HepG2 (cell line): ENCODE results near the gene ADARB2. TPM values are rescaled to one million over a fixed set of nuclear protein-coding genes. Genes with fewer than 3 reads are reported as not detected.

Experiments used
- ATAC-seq: fragments of 200-7000 bp; cut with Tn5 transposase; 3 replicates; pipeline ENCODE4 v1.9.1; 2020; ENCODE audit warnings: mild to moderate bottlenecking, moderate library complexity
- BruUV-seq: library from RNA; stranded (reverse); fragments of 400-500 nt; replicated peaks from 2 replicates; lab custom pipeline; 2021; lab: Mats Ljungman, UMichigan
- CTCF ChIA-PET: fragments of 300-600 bp; formaldehyde crosslinking; extraction: SDS; loops from one replicate; lab custom pipeline; 2021; ENCODE audit warnings: low total read pairs, inconsistent platforms, low intra/inter-chr PET ratio; lab: Yijun Ruan, JAX
- POLR2A ChIA-PET: fragments of 350-600 bp; sonication (Branson Sonifier 250); formaldehyde crosslinking; loops from one replicate; lab custom pipeline; 2020; ENCODE audit warnings: antibody characterized with exemption, inconsistent platforms; lab: Yijun Ruan, JAX
- DNase-seq: peaks from one replicate; pipeline ENCODE4 v3.0.0-alpha.2; 2015; ENCODE audit warnings: low spot score
- FAIRE-seq: peaks from 3 replicates; lab custom pipeline; 2011; peaks lifted over from hg19 to GRCh38; lab: Jason Lieb, UNC
- H2AFZ ChIP-seq: one replicate; pipeline ENCODE4 v1.6.1; 2011; ENCODE audit warnings: low read length, inconsistent platforms
- H3K27ac ChIP-seq: fragments of 300-600 bp; 3 replicates; pipeline ENCODE4 v1.8.0; 2011; ENCODE audit warnings: mixed run types, mild to moderate bottlenecking, mixed read lengths, low read length, inconsistent platforms; ENCODE audit not compliant: insufficient read depth; ENCODE audit errors: extremely low read length
- H3K27me3 ChIP-seq, 2 experiments: fragments of 200-600 bp in 1 of 2; 2 replicates in 1 of 2; 3 replicates in 1 of 2; pipeline versions ENCODE4 v1.6.0 to v1.8.0; 2011; ENCODE audit warnings: low read length in 2 of 2, mild to moderate bottlenecking in 2 of 2, moderate library complexity in 2 of 2, inconsistent platforms in 1 of 2; ENCODE audit not compliant: insufficient read depth in 2 of 2, control insufficient read depth in 1 of 2
- H3K36me3 ChIP-seq, 2 experiments: fragments of 200-600 bp in 1 of 2; replicated peaks in 1 of 2; 2 replicates in 1 of 2; 3 replicates in 1 of 2; pipeline versions ENCODE4 v1.5.1 to v1.8.0; 2011; ENCODE audit warnings: low read length in 2 of 2, inconsistent platforms in 1 of 2; ENCODE audit not compliant: insufficient read depth in 2 of 2, control insufficient read depth in 1 of 2
- H3K4me1 ChIP-seq: 2 replicates; pipeline ENCODE4 v1.5.1; 2012; ENCODE audit warnings: low read length, inconsistent platforms; ENCODE audit not compliant: insufficient read depth
- H3K4me2 ChIP-seq: 2 replicates; pipeline ENCODE4 v1.6.0; 2011; ENCODE audit warnings: low read depth, low read length, inconsistent platforms
- H3K4me3 ChIP-seq, 3 experiments: fragments of 200-600 bp in 1 of 3; sonication (generic), shearing (Covaris generic) in 1 of 3; replicated peaks in 1 of 3; 2 replicates each; pipeline ENCODE4 v1.5.1; 2011 to 2016; ENCODE audit warnings: low read length in 3 of 3, inconsistent platforms in 2 of 3, low read depth in 2 of 3, mild to moderate bottlenecking in 2 of 3, control low read depth in 1 of 3, mixed read lengths in 1 of 3; ENCODE audit not compliant: insufficient read depth in 1 of 3
- H3K79me2 ChIP-seq: one replicate; pipeline ENCODE4 v1.6.1; 2011; ENCODE audit warnings: low read length, inconsistent platforms; ENCODE audit not compliant: insufficient read depth
- H3K9ac ChIP-seq: 2 replicates; pipeline ENCODE4 v1.6.0; 2011; ENCODE audit warnings: mild to moderate bottlenecking, low read depth, low read length, inconsistent platforms; ENCODE audit not compliant: insufficient read depth
- H3K9me3 ChIP-seq: 2 replicates; pipeline ENCODE4 v1.5.1; 2012; ENCODE audit warnings: mild to moderate bottlenecking, low read length
- H4K20me1 ChIP-seq: 2 replicates; pipeline ENCODE4 v1.6.0; 2011; ENCODE audit warnings: inconsistent platforms, mild to moderate bottlenecking, low read length, moderate library complexity; ENCODE audit not compliant: insufficient read depth
- CTCF ChIP-seq: sonication (generic); formaldehyde crosslinking; IDR thresholded peaks from 2 replicates; pipeline ENCODE4 v1.5.0; 2020; ENCODE audit warnings: mild to moderate bottlenecking, missing genetic modification reagents, moderate library complexity
- KLF6 ChIP-seq: IDR thresholded peaks from 2 replicates; pipeline ENCODE4 v1.8.0; 2016; ENCODE audit warnings: missing biosample characterization, missing genetic modification reagents
- MAFF ChIP-seq: IDR thresholded peaks from 2 replicates; pipeline ENCODE4 v1.6.1; 2011; ENCODE audit warnings: low read depth, low read length, improper control_type of control experiment
- MAFK ChIP-seq, 2 experiments: IDR thresholded peaks in 1 of 2; conservative IDR thresholded peaks in 1 of 2; 2 replicates each; pipeline ENCODE4 v1.6.1; 2011; ENCODE audit warnings: improper control_type of control experiment in 2 of 2, low read length in 2 of 2
- RCOR2 ChIP-seq: IDR thresholded peaks from 2 replicates; pipeline ENCODE4 v1.6.1; 2016; ENCODE audit warnings: missing biosample characterization, missing genetic modification reagents
- ZBTB44 ChIP-seq: sonication (generic); formaldehyde crosslinking; IDR thresholded peaks from 2 replicates; pipeline ENCODE4 v1.4.0; 2020; ENCODE audit warnings: missing genetic modification reagents
- ZNF318 ChIP-seq: sonication (generic); formaldehyde crosslinking; IDR thresholded peaks from 2 replicates; pipeline ENCODE4 v1.4.0; 2020; ENCODE audit warnings: mild to moderate bottlenecking, missing genetic modification reagents
- ZNF7 ChIP-seq: IDR thresholded peaks from 2 replicates; pipeline ENCODE4 v1.6.1; 2016; ENCODE audit warnings: missing biosample characterization, missing genetic modification reagents
- ZNF782 ChIP-seq: sonication (generic); formaldehyde crosslinking; IDR thresholded peaks from 2 replicates; pipeline ENCODE4 v1.4.0; 2020; ENCODE audit warnings: missing genetic modification reagents, mild to moderate bottlenecking, borderline replicate concordance
- WGBS: methylation state at CpG from one replicate; pipeline ENCODE4 v1.1.6; 2017; ENCODE audit warnings: low lambda C conversion rate; 5-methylcytosine and 5-hydroxymethylcytosine counted together
- in situ Hi-C: cut with HindIII; loops from 2 replicates; pipeline ENCODE4 v1.10.0; 2017; ENCODE audit warnings: low pct_unique_long_range_greater_than_20kb; ENCODE audit not compliant: extremely low pct_ligation_motif_present
- intact Hi-C: fragments of 100-400 bp; cut with micrococcal nuclease; formaldehyde crosslinking; loops from one replicate; pipeline ENCODE4 v1.10.0; 2022; ENCODE audit not compliant: unreplicated experiment
- polyA plus RNA-seq, 8 experiments: library from polyadenylated mRNA; depleted of rRNA in 3 of 8; stranded (reverse) in 7 of 8; unstranded in 1 of 8; fragments of >200 nt; fragmentation: Illumina TruSeq in 4 of 8; extraction: Trizol in 4 of 8; gene quantifications; 2 replicates each; pipeline versions ENCODE4 v1.2.1 to v1.2.3, GENCODE V29; 2011 to 2016; ENCODE audit warnings: low read depth in 4 of 8, missing spikeins in 1 of 8, mixed read lengths in 1 of 8; ENCODE audit not compliant: insufficient read depth in 1 of 8
- total RNA-seq, 5 experiments: library from RNA; depleted of rRNA; stranded (reverse); fragments of >200 nt; fragmentation: Illumina TruSeq; extraction: Trizol; gene quantifications; 2 replicates each; pipeline ENCODE4 v1.2.3, GENCODE V29; 2016; ENCODE audit warnings: low read depth in 1 of 5

The ADARB2 gene
- total and polyA plus RNA-seq, 2 of the 13 experiments (the other 11 are each of a cell fraction or from before 2014, with no cell fraction given) = not detected

GRCh38 chr10:1142596-1142995, 594.7 kb downstream of the ADARB2 start:
- ATAC-seq (peak; percentile 63; the same call in 2 of the 3 replicates), DNase-seq (no peak), FAIRE-seq (no peak)
- H3K4me2 ChIP-seq = no peak overlapping the region
- WGBS = 1% methylated on average over 3 of the region's 3 CpGs
- H3K36me3 ChIP-seq = no peaks in the 10 kb centered on the region
- H3K27ac ChIP-seq = no peak overlapping the region
- H4K20me1 ChIP-seq = no peaks in the 10 kb centered on the region
- no TSS peak for BruUV-seq
- TF ChIP-seq ZNF318 (CRISPR knock-in tag) = no peak
- no peak for TF ChIP-seq RCOR2 (CRISPR knock-in tag)
- TF ChIP-seq MAFF = 0 out of 2 replicates have a peak, but pooled peaks have one; percentile 12
- no peak for TF ChIP-seq KLF6
- TF ChIP-seq ZNF782 (CRISPR knock-in tag) = no peak
- TF ChIP-seq CTCF (CRISPR knock-in tag) = peak; percentile 32; the same call in 1 of the 2 replicates
- TF ChIP-seq MAFK (conservative IDR thresholded peaks at IDR 0.05 in 1 of 2, IDR thresholded peaks at IDR 0.05 in 1 of 2; ENCODE audit: low read length in 2 of 2) = peak; percentile 5 to 26; a peak in 1 of 4 replicates
- TF ChIP-seq ZNF7 (CRISPR knock-in tag) = no peak
- TF ChIP-seq ZBTB44 (CRISPR knock-in tag) = no peak
- POLR2A ChIA-PET = no interaction called here
- peaks cover 18% of the 10 kb centered on the region for H3K9me3 ChIP-seq
- in situ Hi-C loops (no loop called here), intact Hi-C loops (no loop called here)
- no peaks in the 10 kb centered on the region for H3K79me2 ChIP-seq
- CTCF ChIA-PET = no interaction called here
- no peak overlapping the region for H3K9ac ChIP-seq
- no peak overlapping the region for H3K4me3 ChIP-seq
- H3K27me3 ChIP-seq = peaks cover 0 to 11% of the 10 kb centered on the region in 2 experiments; a peak in 3 of 5 replicates
- no peaks in the 10 kb centered on the region for H3K4me1 ChIP-seq
- H2AFZ ChIP-seq = no peak overlapping the region
